Osteocyte (in vitro differentiated cells): ENCODE data around the gene TMEM176B. TPM values are rescaled to one million over a fixed set of nuclear protein-coding genes. Genes with fewer than 3 reads are reported as not detected.

Source experiments
- DNase-seq: peaks from one replicate; pipeline ENCODE4 v3.0.0; 2021; ENCODE audit warnings: mixed read lengths; ENCODE audit not compliant: unreplicated experiment; ENCODE audit errors: extremely low spot score
- H3K27ac Mint-ChIP-seq: one replicate; pipeline ENCODE4 v1.8.0; 2021; ENCODE audit warnings: mild to moderate bottlenecking, mixed read lengths; ENCODE audit not compliant: unreplicated experiment
- H3K27me3 Mint-ChIP-seq: one replicate; pipeline ENCODE4 v1.8.0; 2021; ENCODE audit warnings: mixed read lengths; ENCODE audit not compliant: unreplicated experiment
- H3K36me3 Mint-ChIP-seq: one replicate; pipeline ENCODE4 v1.8.0; 2021; ENCODE audit warnings: mixed read lengths; ENCODE audit not compliant: unreplicated experiment
- H3K4me1 Mint-ChIP-seq: one replicate; pipeline ENCODE4 v1.8.0; 2021; ENCODE audit warnings: mixed read lengths; ENCODE audit not compliant: unreplicated experiment
- H3K4me3 Mint-ChIP-seq: one replicate; pipeline ENCODE4 v1.8.0; 2021; ENCODE audit warnings: mild to moderate bottlenecking, moderate library complexity, mixed read lengths; ENCODE audit not compliant: unreplicated experiment
- H3K9me3 Mint-ChIP-seq: one replicate; pipeline ENCODE4 v1.8.0; 2021; ENCODE audit warnings: mixed read lengths; ENCODE audit not compliant: unreplicated experiment
- total RNA-seq: library from RNA; stranded (reverse); gene quantifications from 2 replicates; pipeline ENCODE4 v1.2.1, GENCODE V29; 2021
- TF ChIP-seq, protein P1 (sequence below): fragments of 200-600 bp; sonication (generic); IDR thresholded peaks from 2 replicates; pipeline ENCODE4 v1.5.0; 2021; ENCODE audit warnings: antibody characterized with exemption, mild to moderate bottlenecking, moderate library complexity

Gene TMEM176B
- total RNA-seq, 1 donor from 2014 or later = not detected

DNA sequence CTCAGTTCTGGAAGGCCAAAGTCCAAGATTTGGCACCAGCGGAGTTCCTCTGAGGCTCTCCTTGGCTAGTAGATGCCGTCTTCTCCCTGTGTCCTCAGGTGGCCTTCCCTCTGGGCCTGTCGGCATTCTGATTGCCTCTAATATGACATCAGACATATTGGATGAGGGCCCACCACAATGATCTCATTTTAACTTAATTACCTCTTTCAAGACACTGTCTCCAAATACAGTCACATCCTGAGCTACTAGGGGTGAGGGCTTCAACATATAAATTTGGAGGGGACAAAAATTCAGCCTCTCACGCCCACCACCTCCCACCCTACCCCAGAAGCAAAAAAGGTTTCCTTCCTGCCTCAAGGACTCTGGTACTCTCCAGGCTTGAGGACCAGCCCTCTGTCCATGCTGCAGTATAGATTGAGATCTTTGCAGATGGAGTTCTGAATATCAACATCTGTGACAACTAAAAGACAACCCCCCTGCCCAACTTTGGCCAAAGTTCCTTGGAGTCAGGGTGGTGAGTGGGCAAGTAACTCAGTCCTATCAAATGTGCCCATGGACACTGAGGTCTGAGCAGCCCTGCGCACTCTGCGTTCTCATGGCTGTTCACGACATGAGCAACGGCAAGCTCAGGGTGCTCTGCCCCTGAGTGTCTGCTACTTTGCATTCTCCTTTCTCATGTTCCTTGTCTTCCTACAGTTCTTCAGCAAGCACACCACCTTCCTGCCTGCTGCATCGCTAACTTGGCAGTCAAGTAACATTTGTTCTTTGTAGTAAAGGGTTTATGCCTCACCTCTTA, 11.5 kb downstream of the TMEM176B start:
- no peak for DNase-seq
- TF ChIP-seq, protein P1, sequence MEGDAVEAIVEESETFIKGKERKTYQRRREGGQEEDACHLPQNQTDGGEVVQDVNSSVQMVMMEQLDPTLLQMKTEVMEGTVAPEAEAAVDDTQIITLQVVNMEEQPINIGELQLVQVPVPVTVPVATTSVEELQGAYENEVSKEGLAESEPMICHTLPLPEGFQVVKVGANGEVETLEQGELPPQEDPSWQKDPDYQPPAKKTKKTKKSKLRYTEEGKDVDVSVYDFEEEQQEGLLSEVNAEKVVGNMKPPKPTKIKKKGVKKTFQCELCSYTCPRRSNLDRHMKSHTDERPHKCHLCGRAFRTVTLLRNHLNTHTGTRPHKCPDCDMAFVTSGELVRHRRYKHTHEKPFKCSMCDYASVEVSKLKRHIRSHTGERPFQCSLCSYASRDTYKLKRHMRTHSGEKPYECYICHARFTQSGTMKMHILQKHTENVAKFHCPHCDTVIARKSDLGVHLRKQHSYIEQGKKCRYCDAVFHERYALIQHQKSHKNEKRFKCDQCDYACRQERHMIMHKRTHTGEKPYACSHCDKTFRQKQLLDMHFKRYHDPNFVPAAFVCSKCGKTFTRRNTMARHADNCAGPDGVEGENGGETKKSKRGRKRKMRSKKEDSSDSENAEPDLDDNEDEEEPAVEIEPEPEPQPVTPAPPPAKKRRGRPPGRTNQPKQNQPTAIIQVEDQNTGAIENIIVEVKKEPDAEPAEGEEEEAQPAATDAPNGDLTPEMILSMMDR = no peak
- Mint-ChIP-seq H3K27ac (no peak overlapping the region), H3K27me3 (peaks cover 3% of the 10 kb centered on the region), H3K4me3 (no peak overlapping the region), H3K9me3 (no peaks in the 10 kb centered on the region), H3K36me3 (no peaks in the 10 kb centered on the region), H3K4me1 (no peaks in the 10 kb centered on the region)

DNA sequence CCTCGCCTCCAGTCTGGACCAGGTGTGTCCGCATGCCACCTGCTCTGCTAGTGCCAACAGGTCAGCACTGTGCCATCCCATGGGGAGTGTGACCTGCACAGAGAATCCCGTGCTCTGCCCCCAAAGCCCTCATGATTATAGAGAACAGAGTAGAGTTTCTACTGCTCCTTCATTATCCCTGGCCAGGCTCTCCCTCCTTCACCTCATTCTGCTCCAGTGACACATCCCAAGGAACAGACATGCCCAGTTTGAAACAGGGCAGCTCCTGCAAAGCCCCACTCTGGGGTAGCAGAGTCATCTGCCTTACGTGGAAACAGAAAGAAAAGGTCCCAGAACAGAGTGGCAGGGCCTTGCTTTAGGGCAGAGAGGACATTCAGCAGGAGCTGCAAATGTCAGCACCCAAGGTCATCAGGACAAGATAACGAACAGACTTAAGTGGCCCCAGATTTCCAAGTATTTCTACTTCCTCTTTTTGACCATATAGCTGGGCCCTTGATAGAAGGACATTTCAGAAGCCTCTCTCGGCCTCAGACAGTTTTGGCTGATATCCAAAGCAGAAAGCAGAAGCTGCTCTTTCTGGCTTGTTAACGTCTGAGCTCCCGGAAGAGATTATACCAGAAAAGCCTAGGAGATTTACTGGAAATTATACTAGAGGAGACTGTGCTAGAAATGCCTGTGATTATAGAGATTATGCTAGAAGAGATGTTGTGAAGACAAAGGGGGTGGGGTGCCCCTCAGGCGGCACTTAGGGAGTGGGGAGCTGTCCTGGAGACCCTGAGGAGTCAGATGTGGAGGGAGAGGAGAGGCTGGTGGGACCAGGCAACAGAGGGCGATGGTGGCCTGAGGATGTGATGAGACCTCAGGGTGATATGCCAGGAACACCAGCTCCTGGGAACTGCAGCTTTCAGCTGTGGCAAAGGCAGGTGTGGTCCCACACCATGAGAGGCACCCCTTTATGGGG, 12.6 kb downstream of the TMEM176B start:
- no peak for DNase-seq
- H3K9me3 Mint-ChIP-seq = no peaks in the 10 kb centered on the region
- H3K27me3 Mint-ChIP-seq = peaks cover 7% of the 10 kb centered on the region
- TF ChIP-seq, protein P1 = no peak
- no peak overlapping the region for H3K27ac Mint-ChIP-seq
- H3K36me3 Mint-ChIP-seq = no peaks in the 10 kb centered on the region
- H3K4me3 Mint-ChIP-seq = no peak overlapping the region
- H3K4me1 Mint-ChIP-seq = no peaks in the 10 kb centered on the region

DNA sequence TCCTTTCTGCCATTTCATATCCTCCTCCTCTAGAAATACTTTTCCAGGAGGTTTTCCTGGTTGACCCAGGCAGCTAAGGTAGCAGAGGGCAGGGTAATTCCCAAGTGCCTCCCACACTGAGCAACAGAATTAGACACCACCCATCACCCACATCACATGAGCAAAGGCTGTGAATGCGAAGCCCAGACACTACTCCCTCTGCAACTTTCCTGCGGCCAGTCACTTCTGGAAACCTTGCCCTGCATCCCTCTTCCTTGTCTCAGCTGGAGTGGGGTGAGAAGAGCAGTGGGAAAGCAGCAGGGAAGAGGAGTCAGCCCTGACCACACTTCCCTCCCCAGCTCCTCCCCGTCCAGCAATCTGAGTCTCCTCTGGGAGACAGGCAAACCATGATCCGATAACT, 15.2 kb downstream of the TMEM176B start:
- no peaks in the 10 kb centered on the region for H3K36me3 Mint-ChIP-seq
- TF ChIP-seq, protein P1 = no peak
- H3K4me3 Mint-ChIP-seq = no peak overlapping the region
- no peaks in the 10 kb centered on the region for H3K4me1 Mint-ChIP-seq
- H3K27me3 Mint-ChIP-seq = peaks cover 12% of the 10 kb centered on the region
- DNase-seq = no peak
- H3K9me3 Mint-ChIP-seq = no peaks in the 10 kb centered on the region
- H3K27ac Mint-ChIP-seq = no peak overlapping the region

DNA sequence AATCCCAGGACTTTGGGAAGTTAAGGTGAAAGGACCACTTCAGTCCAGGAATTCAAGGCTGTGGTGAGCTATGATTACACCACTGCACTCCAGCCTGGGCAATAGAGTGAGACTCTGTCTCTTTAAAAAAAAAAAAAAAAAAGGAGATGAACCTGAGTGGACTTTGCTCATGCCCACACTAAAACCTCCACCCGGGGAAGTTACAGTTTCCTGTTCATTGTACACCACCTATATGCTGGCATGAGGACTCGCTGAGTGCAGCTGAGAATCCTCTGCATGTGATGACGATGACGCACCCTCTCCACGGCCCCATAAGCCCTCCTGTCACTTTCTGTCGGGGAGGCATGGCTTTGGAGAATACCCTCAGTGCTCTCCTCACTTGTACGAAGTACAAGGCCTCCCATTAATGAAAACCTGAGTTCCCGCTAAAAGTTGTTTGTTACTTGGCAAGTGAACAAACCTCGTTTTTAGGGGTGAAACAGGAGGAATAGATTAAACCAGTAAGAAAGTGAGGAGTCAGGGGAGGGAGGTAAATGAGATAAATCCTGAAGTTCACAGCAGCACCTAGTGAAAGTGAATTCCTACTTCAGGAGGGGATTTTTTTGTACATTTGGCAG, 15.9 kb downstream of the TMEM176B start:
- H3K27ac Mint-ChIP-seq = no peak overlapping the region
- H3K27me3 Mint-ChIP-seq = peaks cover 12% of the 10 kb centered on the region
- TF ChIP-seq, protein P1 = no peak
- DNase-seq = no peak
- H3K9me3 Mint-ChIP-seq = no peaks in the 10 kb centered on the region
- no peak overlapping the region for H3K4me3 Mint-ChIP-seq
- H3K4me1 Mint-ChIP-seq = no peaks in the 10 kb centered on the region
- no peaks in the 10 kb centered on the region for H3K36me3 Mint-ChIP-seq
